Activated CD8-positive, alpha-beta memory T cell treated with anti-CD3 and anti-CD28 coated beads for 24 hours (primary cell): ENCODE measurements around the gene GPR153.

ENCODE experiments used
- DNase-seq: peaks from one replicate; pipeline ENCODE4 v3.0.0-alpha.2; 2020

GPR153 gene

DNA sequence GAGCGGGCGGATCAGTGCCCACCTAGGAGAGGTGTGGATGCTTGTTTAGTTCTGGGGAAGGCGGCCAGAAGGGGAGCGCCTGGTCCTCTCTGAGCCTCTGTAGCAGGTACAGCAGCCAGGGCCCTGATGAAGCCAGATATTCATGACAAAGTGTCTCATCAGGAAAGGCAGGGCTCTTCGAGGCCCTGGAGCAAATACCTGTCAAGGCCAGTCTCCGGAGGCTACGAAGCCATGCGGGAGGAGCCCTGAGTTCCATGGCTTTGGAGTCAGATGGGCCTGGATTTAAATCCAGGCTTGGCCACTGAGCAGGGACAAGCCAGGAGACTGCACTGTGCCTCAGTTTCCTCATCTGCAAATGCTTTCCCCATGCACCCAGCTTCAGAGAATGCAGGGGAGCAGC is 25.4 kb upstream of the GPR153 start:
- no peak for DNase-seq

DNA sequence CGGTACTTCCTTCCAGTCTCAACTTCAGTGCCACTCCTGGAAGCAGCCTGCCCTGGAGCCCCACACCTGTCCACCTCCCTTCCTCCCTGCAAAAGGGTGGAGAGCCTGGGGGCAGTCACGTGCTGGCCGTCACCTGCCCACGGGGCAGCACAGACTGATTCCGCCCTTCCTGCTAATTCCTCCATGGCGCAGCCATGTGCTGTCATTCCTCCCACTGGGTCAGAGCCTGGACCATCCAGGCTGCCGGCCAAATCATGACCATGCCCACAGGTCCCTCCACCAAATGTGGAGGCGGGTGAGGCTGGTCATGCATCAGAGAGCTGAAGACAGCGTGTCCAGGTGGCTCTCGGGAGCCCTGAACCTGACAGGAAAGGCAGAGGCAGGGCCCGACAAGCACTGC is 24.4 kb upstream of the GPR153 start:
- DNase-seq: no peak

- DNase-seq: no peak
Observed at GRCh38 chr1:6282577-6283270, 21.8 kb upstream of the GPR153 start.

GRCh38 chr1:6281511-6282402 is 20.9 kb upstream of the GPR153 start:
- no peak for DNase-seq

DNA sequence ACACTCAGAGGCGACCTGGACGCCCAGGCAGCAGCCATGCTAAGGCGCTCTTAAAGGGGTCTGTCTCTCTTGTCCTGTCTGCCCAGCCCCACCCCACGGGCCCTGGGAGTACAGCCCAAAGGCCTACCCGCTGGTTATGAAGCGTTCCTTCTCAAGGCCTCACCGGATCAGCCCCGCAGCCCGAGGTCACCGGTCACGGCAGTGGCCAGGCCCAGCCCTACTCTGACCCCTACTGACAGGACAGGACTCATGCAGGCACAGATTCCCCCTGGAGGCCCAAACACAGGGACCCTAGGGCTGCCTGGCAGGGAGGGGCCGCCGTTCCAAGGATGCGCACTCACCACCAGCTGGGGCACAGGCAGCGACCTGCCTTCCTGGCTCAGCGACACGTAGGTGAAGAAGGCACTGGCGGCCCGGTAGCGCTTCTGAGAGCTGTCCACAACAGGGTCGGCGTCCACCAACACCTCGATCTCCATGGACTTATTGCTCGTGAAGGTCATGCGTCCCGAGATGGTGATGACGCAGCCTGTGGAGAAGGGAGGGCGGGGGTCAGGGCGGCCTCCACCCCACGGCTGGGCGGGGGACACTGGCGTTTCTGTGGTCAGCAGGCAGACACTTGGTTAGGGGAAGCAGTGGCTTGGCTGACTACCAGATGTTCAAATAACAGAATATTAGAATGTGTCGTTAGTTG is 20.0 kb upstream of the GPR153 start:
- no peak for DNase-seq

DNA sequence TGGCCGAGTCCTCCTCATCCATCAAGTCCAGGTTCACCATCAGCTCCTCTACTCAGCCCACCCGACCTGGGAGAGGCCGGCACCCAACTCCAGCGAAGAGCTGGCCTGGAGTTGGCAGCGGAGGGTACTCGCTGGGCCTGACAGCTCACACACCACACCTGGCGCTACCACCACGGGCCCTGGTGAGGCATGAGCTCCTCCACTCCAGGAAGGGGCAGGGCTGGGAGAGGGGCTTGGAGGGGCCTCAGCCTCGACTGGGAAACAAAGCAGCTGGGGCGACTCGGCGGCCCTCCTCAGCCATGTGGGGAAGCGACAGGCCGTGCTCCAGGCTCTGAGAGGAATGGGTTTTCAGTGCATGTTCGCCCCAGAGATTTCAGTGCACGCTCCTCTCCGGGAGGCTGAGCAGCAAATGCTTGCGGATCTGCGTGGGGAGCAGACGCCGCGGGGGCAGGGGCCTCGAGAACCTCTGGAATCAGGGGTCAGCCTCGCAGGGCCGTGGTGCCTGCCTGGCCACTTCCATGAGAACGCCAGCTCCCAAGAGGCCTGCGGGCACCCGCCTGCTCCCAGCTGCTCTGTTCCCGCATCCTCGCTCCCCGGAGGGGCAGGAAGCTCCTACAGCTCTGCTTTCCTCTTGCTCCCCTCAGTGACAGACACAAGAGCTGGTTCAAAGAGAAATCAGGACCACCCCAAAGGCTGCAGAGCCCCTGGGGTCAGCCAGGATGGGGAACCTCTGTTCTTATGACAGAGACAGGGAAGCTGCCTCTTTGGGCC is 18.9 kb upstream of the GPR153 start:
- DNase-seq: no peak

DNA sequence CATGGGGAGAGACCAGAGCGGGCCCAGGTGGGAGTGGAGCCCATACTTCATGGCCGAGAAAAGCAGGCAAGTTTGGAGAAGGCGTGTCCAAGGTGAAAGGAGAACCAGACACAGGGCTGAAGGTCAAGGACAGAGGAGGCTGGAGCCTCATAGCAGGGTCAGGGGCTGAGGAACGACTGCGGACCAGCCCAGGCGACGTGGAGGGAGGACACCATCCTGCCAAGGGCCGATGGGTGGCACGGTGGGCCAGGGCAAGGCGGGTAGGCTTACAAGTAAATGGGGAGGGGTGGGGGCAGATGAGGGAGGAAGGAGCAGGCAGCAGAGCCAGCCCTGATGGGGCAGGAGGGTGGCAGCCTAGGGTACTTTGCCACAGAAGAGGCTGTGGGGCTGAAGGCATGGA is 18.2 kb upstream of the GPR153 start:
- DNase-seq: no peak

- DNase-seq: no peak
Observed at GRCh38 chr1:6278263-6278662, 17.4 kb upstream of the GPR153 start.

DNA sequence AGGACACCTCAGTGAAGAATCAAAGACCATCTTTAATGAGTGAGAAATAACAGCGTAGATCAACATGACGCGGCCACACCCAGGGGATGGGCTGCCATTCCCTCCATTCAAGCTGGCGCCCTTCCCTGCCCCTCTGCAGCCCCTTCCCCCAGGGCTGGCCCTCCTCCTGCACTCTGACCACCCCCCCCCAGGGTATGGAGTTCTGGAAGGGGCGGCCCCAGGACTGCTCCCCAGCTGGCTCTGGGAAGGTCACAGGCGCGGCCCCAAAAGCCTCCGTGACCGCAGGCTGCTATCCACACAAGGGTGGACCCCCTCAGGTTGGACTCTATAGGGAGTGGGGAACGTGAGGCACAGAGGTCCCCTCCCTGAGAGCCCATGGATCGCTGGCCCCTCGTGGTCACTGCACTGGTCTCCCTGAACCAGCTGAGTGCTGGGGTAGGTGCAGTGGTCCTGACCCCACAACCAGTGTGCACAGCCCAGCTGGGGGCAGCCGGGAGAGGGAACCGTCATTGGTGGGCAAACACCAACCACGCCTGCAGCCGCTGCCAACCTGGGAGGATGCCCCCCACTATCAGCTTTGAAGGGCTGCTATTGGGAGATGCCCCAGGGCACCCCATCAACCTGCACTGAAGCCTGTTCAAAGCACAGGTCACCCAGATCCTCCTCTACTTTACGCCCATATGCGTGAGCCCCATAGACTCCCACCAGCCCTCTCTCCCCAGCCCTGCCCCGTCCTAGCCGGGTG is 16.1 kb upstream of the GPR153 start:
- DNase-seq: no peak

- no peak for DNase-seq
Observed at GRCh38 chr1:6275826-6276782, 15.2 kb upstream of the GPR153 start.

GRCh38 chr1:6274622-6275139 is 13.8 kb upstream of the GPR153 start:
- no peak for DNase-seq

- no peak for DNase-seq
Observed at GRCh38 chr1:6274102-6274501, 13.2 kb upstream of the GPR153 start.

GRCh38 chr1:6273380-6273891 is 12.5 kb upstream of the GPR153 start:
- DNase-seq: no peak

- no peak for DNase-seq
Observed at GRCh38 chr1:6272868-6273267, 12.0 kb upstream of the GPR153 start.

DNA sequence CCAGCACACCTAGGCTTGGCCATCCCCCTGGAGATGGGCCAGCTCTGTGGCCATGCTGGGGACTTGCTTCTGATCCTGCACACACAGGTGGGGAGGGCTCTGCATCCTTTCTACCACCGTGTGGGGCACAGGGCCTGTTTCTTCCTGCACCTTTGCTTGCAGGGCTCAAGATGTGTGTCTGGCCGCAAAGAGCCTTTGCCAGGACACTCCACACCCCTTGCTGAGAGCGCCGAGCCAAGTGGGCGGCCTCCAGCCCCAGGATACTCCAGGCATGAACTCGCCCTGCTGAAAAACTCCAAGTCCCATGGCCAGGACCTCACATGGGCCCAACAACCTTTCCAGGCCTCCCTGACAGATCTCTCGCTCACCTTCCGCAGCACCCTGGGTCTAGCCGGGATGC is 11.6 kb upstream of the GPR153 start:
- DNase-seq: no peak

- DNase-seq: no peak
Observed at GRCh38 chr1:6271554-6271953, 10.7 kb upstream of the GPR153 start.

DNA sequence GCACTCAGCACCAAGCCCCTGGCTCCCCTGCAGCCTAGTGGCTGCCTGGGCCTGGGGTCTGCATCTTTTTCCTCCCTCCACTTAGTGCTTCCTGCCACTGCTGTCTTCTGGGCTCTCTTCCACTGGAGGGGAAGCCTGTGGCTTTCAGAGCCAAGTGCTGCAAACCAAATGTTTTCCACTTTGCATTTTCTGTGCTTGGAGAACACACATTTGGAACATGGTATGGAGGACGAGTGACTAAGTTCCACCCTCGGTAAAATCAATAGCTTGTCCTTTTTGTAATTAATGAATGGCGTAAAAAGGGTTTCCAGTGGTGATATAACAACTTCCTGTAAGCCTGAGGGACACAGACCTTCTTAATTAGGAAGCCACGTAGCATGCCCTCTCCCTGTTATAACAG is 10.1 kb upstream of the GPR153 start:
- no peak for DNase-seq

GRCh38 chr1:6270401-6270800 is 9.5 kb upstream of the GPR153 start:
- no peak for DNase-seq

DNA sequence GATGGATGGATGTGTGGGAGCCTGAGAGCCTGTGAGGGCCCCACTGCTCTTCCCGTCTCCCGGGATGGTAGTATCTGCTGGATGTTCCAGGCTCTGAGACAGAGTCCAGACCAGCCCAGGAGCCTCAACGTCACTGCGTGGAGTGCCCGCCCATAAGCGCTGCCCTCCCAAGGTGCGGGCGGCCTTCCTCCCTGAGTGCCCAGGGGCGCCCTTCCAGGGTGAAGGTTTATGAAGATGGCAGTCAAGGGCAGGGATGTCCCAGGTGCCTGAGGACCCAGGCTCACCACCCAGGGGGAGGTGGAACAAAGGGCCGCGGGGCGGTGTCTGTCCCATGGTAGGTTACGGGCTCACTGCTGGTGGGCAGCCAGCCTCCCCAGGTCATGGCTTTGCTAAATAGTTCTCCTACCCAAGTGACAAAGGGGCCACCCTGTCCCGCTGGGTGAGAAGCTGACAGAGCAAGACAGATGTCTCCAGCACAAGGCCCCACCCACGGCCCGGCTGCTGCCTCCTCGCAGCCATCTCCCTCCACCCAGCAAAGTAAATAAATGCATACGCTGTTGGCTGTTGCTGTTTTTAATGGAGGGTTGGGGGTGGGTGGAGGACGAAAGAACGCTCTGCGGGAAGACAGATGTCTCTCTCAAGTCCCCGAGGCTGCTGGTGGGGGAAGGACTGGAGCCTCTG is 9.0 kb upstream of the GPR153 start:
- DNase-seq: no peak

GRCh38 chr1:6269296-6269695 is 8.4 kb upstream of the GPR153 start:
- DNase-seq: no peak
